Natural killer cell (primary cell): ENCODE results near the gene LMX1B. TPM values are rescaled to one million over a fixed set of nuclear protein-coding genes. Genes with fewer than 3 reads are reported as not detected.
"Not testable (repeated sequence)": the region's sequence is repeated elsewhere in the genome, so short reads cannot be mapped to it uniquely, and the experiment has no call there.

ENCODE experiments used
- ATAC-seq, 3 donors: fragments of 150-1000 bp in 2 of 3; fragments of 200-7000 bp in 1 of 3; cut with Tn5 transposase; 1 replicate in 1 of 3; 2 replicates in 2 of 3; pipeline ENCODE4 v1.10.0; 2021; ENCODE audit warnings: mild to moderate bottlenecking in 2 of 3, moderate library complexity in 2 of 3
- DNase-seq, 2 donors: peaks; one replicate each; pipeline versions ENCODE4 v3.0.0 to v3.0.0-alpha.2; 2013 to 2021; ENCODE audit warnings: mixed read lengths in 1 of 2
- H3K27ac ChIP-seq: one replicate; pipeline ENCODE4 v1.5.1; 2013; ENCODE audit warnings: mild to moderate bottlenecking, low read length
- H3K27me3 ChIP-seq: one replicate; pipeline ENCODE4 v1.6.1; 2013; ENCODE audit warnings: low read length; ENCODE audit not compliant: control insufficient read depth, insufficient read depth
- H3K36me3 ChIP-seq: one replicate; pipeline ENCODE4 v1.6.1; 2013; ENCODE audit warnings: low read length; ENCODE audit not compliant: control insufficient read depth, insufficient read depth
- H3K4me1 ChIP-seq: one replicate; pipeline ENCODE4 v1.6.1; 2013; ENCODE audit warnings: low read length; ENCODE audit not compliant: control insufficient read depth, insufficient read depth
- H3K4me3 ChIP-seq: one replicate; pipeline ENCODE4 v1.5.1; 2013; ENCODE audit warnings: low read length
- H3K9me3 ChIP-seq: one replicate; pipeline ENCODE4 v1.6.1; 2013; ENCODE audit warnings: low read length; ENCODE audit not compliant: control insufficient read depth, insufficient read depth
- H3K27ac Mint-ChIP-seq, 2 donors: one replicate each; pipeline ENCODE4 v1.8.0; 2022; ENCODE audit warnings: mild to moderate bottlenecking in 2 of 2, mixed read lengths in 2 of 2, moderate library complexity in 1 of 2
- H3K27me3 Mint-ChIP-seq, 2 donors: one replicate each; pipeline ENCODE4 v1.8.0; 2022; ENCODE audit warnings: low read depth in 2 of 2, mixed read lengths in 2 of 2
- H3K36me3 Mint-ChIP-seq: one replicate; pipeline ENCODE4 v1.8.0; 2022; ENCODE audit warnings: mixed read lengths
- H3K4me1 Mint-ChIP-seq, 2 donors: one replicate each; pipeline ENCODE4 v1.8.0; 2022; ENCODE audit warnings: mixed read lengths in 2 of 2
- H3K4me3 Mint-ChIP-seq: one replicate; pipeline ENCODE4 v1.8.0; 2022; ENCODE audit warnings: mild to moderate bottlenecking, moderate library complexity, mixed read lengths
- H3K9me3 Mint-ChIP-seq, 2 donors: one replicate each; pipeline ENCODE4 v1.8.0; 2022; ENCODE audit warnings: mixed read lengths in 2 of 2
- CTCF ChIP-seq: fragments of 200-600 bp; IDR thresholded peaks from one replicate; pipeline ENCODE4 v1.8.0; 2022; ENCODE audit warnings: antibody characterized with exemption
- WGBS: methylation state at CpG from one replicate; pipeline ENCODE4 v1.1.7; 2013; ENCODE audit warnings: missing lambda C conversion rate; ENCODE audit not compliant: insufficient coverage; 5-methylcytosine and 5-hydroxymethylcytosine counted together
- intact Hi-C: fragments of 100-400 bp; cut with micrococcal nuclease; formaldehyde crosslinking; loops from one replicate; pipeline ENCODE4 v1.14.2; 2022
- total RNA-seq, 4 donors: library from RNA; stranded (reverse); fragments of 120-200 nt in 1 of 4; gene quantifications; one replicate each; pipeline versions ENCODE4 v1.2.3 to v1.2.4, GENCODE V29; 2013 to 2022

LMX1B gene
- total RNA-seq, 3 donors from 2014 or later (not counting 1 experiment from before 2014, with no cell fraction given) = not detected

GRCh38 chr9:126654124-126654523, 40.4 kb downstream of the LMX1B start:
- H3K4me3 Mint-ChIP-seq = no peak overlapping the region
- H3K36me3 Mint-ChIP-seq = no peaks in the 10 kb centered on the region
- H3K36me3 ChIP-seq = no peaks in the 10 kb centered on the region
- H3K27ac ChIP-seq = no peak overlapping the region
- DNase-seq = no peak
- no peaks in the 10 kb centered on the region for H3K9me3 Mint-ChIP-seq
- H3K4me3 ChIP-seq = no peak overlapping the region
- H3K27ac Mint-ChIP-seq = no peak overlapping the region
- H3K4me1 Mint-ChIP-seq = no peaks in the 10 kb centered on the region
- no peak for TF ChIP-seq CTCF
- intact Hi-C loops = no loop called here
- H3K4me1 ChIP-seq = no peaks in the 10 kb centered on the region
- H3K9me3 ChIP-seq = no peaks in the 10 kb centered on the region
- H3K27me3 ChIP-seq = peaks cover 16% of the 10 kb centered on the region
- ATAC-seq = no peak
- WGBS = 77% methylated on average over 6 of the region's 7 CpGs
- peaks cover 51 to 71% of the 10 kb centered on the region in 2 donors for H3K27me3 Mint-ChIP-seq

- H3K9me3 ChIP-seq, ATAC-seq, H3K9me3 Mint-ChIP-seq, H3K4me1 ChIP-seq, intact Hi-C loops, H3K4me3 ChIP-seq, H3K4me1 Mint-ChIP-seq, H3K36me3 ChIP-seq, H3K27ac ChIP-seq, H3K27ac Mint-ChIP-seq, DNase-seq, H3K36me3 Mint-ChIP-seq, H3K4me3 Mint-ChIP-seq: not testable (repeated sequence)
- H3K27me3 Mint-ChIP-seq = peaks cover 34 to 52% of the 10 kb centered on the region in 2 donors
- peaks cover 12% of the 10 kb centered on the region for H3K27me3 ChIP-seq
- 59% methylated on average over 4 of the region's 4 CpGs for WGBS
These were observed 42.5 kb downstream of the LMX1B start for GRCh38 chr9:126656214-126656613.

- 86% methylated on average over 9 of the region's 13 CpGs for WGBS
- Mint-ChIP-seq H3K9me3 (no peaks in the 10 kb centered on the region), H3K4me1 (no peaks in the 10 kb centered on the region), H3K27ac (no peak overlapping the region), H3K36me3 (no peaks in the 10 kb centered on the region), H3K4me3 (no peak overlapping the region), H3K27me3 (peaks cover 28 to 42% of the 10 kb centered on the region in 2 donors)
- ATAC-seq = no peak
- H3K27ac ChIP-seq = no peak overlapping the region
- no peak overlapping the region for H3K4me3 ChIP-seq
- H3K36me3 ChIP-seq = no peaks in the 10 kb centered on the region
- intact Hi-C loops = no loop called here
- DNase-seq = no peak
- no peaks in the 10 kb centered on the region for H3K9me3 ChIP-seq
- H3K4me1 ChIP-seq = no peaks in the 10 kb centered on the region
- no peaks in the 10 kb centered on the region for H3K27me3 ChIP-seq
- TF ChIP-seq CTCF = no peak
These were observed 44.6 kb downstream of the LMX1B start for GRCh38 chr9:126658201-126658825.

- Histone ChIP-seq H3K27ac (no peak overlapping the region), H3K4me3 (no peak overlapping the region), H3K4me1 (no peaks in the 10 kb centered on the region), H3K9me3 (no peaks in the 10 kb centered on the region), H3K27me3 (no peaks in the 10 kb centered on the region), H3K36me3 (no peaks in the 10 kb centered on the region)
- H3K4me1 Mint-ChIP-seq = no peaks in the 10 kb centered on the region
- TF ChIP-seq CTCF = no peak
- H3K4me3 Mint-ChIP-seq = no peak overlapping the region
- H3K36me3 Mint-ChIP-seq = no peaks in the 10 kb centered on the region
- intact Hi-C loops = no loop called here
- ATAC-seq (no peak), DNase-seq (no peak)
- no peak overlapping the region for H3K27ac Mint-ChIP-seq
- 81% methylated on average over 11 of the region's 11 CpGs for WGBS
- H3K9me3 Mint-ChIP-seq = no peaks in the 10 kb centered on the region
- H3K27me3 Mint-ChIP-seq = peaks cover 21 to 35% of the 10 kb centered on the region in 2 donors
These were observed 45.3 kb downstream of the LMX1B start for GRCh38 chr9:126658956-126659555.
